Measurements from ENCODE around the gene HHIPL1.
A peak's percentile ranks its signal among the peaks of the same experiment; 100 is the strongest.

Gene HHIPL1

DNA sequence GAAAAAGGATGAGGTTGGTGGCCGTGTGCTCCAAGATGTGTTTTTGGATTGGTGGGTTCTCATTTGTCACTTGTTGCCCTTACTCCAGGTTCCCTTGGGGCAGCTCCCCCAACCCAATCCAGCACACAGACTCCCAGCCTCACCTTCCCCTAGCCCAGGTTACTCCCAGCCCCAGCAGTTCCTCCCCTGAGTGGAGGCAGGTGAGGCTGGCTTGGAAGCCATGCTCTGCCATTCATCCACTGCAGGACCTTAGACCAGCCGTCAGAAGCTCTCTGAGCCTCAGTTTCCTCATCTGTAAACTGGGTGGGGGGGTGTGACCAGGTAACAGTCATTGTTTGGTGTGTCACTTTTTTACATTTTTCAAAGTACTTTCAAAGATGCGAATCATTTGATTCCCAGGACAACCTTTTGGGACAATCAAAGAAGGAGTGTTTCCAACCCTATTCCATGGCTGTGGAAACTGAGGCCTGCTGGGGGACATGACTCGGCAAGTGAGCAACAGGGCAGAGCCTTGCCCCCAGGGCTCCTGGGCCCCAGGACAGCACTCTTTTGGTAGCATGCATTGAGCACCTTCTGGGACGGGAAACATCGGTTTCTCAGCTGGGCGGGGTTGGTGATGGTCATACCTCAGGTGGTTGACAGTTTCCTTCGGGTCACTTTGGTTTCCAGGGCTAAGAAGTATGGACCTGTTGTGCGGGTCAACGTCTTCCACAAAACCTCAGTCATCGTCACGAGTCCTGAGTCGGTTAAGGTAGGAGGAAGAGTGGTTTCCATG is 46.4 kb downstream of the HHIPL1 start:
- no peak for DNase-seq

- no peak for DNase-seq
Measured at GRCh38 chr14:99693918-99694317, 49.0 kb downstream of the HHIPL1 start.

- DNase-seq, result no peak
Measured at GRCh38 chr14:99696929-99697328, 52.0 kb downstream of the HHIPL1 start.

- DNase-seq, result no peak
Measured at GRCh38 chr14:99698236-99698635, 53.3 kb downstream of the HHIPL1 start.

DNA sequence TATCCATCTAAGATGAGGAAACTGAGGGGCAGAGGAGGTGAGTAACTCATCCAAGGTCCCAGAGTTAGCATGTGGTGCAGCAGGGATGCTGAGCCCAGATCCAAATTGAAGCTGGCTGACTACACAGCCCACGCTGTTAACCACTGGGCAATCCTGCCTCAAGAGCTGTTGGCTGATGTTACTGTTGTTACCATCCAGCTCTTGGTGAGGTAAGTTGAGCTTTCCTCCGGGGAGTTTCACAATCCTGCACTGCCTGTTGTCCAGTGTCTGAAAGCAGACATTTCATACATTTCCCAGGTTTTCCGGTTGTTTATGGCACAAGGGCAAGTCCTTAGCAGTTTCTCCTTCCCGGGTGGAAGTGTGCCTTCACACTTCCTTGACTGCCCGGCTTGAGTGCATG is 53.7 kb downstream of the HHIPL1 start:
- DNase-seq, result peak; percentile 30

DNA sequence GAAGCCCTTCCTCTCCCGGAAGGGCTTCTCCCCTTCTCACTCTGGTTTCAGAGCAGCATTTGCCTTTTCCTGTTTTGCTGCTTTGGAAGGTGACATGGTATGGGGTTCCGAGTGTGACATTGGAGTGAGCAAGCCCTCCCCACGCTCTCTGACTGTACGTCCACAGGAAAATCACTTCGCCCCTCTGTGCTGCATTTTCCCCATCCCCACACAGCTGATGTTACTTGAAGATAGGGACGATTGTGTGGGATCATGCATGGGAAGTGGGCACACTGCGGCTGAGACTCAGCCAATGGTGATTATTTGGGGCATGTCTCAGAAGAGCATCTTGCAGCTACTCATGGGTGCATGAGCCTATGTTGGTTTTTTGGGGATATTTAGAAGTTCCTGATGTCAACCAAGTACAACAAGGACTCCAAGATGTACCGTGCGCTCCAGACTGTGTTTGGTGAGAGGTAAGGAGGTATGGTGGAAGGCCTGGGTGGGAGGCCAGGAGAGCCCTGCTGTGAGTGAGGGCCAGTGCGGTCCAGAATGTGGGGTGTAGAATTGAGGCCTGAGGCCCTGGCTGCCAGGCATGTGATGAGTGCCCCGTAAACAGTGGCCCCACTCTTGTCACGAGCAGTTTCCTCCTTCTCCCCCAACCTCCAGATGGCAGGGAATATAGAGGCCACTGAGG is 54.3 kb downstream of the HHIPL1 start:
- DNase-seq, result no peak

GRCh38 chr14:99699861-99700260 is 54.9 kb downstream of the HHIPL1 start:
- DNase-seq, result no peak

- DNase-seq, result no peak
Measured at GRCh38 chr14:99700379-99700778, 55.5 kb downstream of the HHIPL1 start.

DNA sequence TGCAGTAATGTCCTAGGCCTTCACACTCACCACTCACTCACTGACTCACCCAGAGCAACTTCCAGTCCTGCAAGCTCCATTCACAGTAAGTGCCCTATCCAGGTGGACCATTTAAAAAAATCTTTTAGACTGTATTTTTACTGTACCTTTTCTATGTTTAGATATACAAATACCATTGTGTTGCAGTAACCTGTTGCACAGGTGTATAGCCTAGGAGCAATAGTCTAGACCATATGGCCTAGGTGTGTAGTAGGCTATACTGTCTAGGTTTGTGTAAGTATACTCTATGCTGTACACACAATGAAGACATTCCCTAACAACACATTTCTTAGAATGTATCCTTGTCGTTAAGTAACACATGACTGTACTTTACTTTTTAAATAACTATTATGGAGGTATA is 56.3 kb downstream of the HHIPL1 start:
- DNase-seq, result no peak

- DNase-seq, result no peak
Measured at GRCh38 chr14:99702115-99702514, 57.2 kb downstream of the HHIPL1 start.

DNA sequence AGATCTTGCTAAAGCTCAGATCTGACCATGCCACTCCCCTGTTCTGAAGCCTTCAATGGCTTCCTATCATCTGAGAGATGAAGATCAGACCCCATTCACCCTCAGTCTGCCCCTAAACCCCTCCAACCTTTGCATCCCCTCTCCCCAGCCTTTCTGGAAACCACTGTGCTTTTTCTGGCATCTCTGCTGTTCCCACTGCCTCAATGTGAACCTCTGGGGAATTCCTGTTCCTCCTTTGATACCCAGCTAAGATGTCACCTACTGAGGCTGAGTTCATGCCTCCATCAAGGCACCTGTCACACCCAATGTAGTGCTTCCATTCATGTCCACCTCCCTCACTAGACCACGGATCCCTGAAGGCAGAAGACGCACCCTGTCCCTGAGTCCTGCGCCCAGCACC is 58.5 kb downstream of the HHIPL1 start:
- DNase-seq, result no peak

GRCh38 chr14:99704037-99704436 is 59.1 kb downstream of the HHIPL1 start:
- DNase-seq, result no peak

DNA sequence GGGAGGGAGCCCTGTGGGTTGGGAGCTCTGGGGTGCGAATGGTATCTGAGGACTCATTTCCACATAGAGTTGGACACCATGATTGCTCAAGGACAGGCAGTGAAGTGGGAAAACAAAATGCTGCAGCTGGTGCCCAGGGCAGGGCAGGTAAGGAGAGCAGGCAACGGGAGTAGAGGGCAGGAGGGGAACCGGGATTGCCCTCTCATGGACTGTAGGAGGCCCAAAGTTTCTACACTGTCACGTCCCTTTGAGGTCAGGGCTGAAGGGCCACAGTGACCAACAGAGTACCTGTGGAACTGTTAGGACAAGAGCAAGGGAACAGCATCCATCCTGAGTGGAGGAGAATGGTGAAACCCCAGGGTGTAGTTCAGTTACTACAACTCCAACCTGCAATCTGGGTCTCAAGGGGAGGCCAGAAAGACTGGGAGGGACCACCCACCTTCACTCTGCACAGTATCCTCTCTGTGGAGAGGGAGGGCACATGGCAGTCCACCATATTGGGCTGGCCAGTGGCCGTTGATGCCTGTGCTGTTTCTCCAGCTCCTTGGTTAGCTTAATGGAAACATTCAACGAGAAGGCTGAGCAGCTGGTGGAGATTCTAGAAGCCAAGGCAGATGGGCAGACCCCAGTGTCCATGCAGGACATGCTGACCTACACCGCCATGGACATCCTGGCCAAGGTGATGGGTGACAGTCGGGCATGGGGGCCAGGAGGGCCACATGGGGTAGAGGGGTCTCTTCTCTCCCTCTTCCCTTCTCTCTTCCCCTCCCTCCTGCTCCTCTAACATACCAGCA is 61.4 kb downstream of the HHIPL1 start:
- DNase-seq, result no peak

- no peak for DNase-seq
Measured at GRCh38 chr14:99707420-99707819, 62.5 kb downstream of the HHIPL1 start.

GRCh38 chr14:99707921-99708320 is 63.0 kb downstream of the HHIPL1 start:
- no peak for DNase-seq

DNA sequence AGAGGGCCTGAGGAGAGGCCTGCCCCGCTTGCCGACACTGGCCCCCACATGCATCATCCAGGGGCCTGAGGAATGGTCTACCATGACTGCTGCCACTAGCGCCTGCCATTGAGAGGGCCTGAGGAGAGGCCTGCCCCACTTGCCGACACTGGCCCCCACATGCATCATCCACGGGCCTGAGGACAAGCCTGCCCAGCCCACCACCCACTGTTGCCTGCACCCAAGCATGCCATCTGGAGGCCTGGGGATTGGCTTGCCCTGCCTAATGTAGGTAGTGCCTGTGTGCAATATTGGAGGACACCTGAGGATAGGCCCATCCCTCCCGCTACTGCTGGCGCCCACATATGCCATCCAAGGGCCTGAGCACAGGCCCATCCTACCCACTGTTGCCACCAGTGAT is 63.5 kb downstream of the HHIPL1 start:
- no peak for DNase-seq

- no peak for DNase-seq
Measured at GRCh38 chr14:99713972-99714371, 69.0 kb downstream of the HHIPL1 start.

- no peak for DNase-seq
Measured at GRCh38 chr14:99715266-99716000, 70.5 kb downstream of the HHIPL1 start.

GRCh38 chr14:99716091-99716849 is 71.3 kb downstream of the HHIPL1 start:
- DNase-seq, result no peak

DNA sequence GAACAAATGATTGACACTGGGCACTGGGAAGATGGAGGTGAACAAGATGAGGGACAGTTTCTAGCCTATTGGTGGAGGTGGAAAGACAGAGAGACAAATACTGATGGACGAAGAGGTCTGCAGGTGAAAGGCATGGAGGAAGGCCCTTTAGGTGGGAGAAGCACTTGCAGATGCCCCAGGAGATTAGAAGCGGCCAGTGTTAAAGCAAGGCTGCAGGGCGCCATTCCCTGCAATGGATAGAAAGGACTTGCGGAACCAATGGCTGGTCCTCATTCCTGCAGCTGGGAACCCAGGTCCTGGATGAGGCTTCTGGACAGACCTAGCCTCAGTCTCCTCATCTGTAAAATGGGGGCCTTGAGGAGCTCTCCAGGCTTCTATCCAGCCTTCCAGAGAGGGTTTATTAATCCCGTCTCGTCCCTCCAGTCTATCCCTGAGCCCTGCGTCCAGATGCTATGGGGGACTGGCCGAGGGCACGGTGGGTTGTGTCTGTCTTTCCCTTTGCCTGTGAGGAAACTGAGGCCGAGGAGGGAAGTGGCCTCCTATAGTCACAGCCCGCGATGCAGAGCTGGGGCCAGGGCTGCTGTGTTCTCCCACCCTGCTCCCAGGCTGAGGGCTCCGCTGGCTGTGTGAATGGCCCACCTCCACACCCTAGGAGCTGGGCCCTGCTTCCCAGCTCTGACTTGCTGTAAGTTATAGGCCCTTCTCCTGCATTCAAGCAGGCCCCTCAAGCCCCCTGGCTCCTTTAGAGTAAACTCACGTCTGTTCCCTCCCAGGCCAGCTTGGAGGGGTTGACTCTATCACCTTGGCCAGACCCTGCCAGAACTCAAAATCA is 72.1 kb downstream of the HHIPL1 start:
- no peak for DNase-seq

DNA sequence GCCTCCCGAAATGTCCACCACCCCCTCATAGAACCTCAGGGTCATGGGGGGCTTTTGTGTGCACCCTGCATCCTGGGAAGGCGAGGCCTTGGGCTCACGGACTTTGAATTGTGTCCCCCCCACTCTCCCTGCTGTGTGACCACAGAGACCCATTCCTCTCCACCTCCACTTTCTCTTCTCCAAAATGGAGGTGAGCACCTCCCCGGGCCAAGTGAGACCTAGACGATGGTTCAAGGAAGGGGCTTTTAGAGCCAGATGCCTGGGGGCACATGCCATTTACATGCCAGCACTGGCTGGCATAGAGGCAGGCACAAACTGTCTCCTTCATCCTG is 72.7 kb downstream of the HHIPL1 start:
- no peak for DNase-seq
